ENCODE data around the gene CAVIN4. TPM values are rescaled to one million over a fixed set of nuclear protein-coding genes. Genes with fewer than 3 reads are reported as not detected.

CAVIN4 gene
- total RNA-seq, 1 experiment from 2014 or later = 0.95 TPM

DNA sequence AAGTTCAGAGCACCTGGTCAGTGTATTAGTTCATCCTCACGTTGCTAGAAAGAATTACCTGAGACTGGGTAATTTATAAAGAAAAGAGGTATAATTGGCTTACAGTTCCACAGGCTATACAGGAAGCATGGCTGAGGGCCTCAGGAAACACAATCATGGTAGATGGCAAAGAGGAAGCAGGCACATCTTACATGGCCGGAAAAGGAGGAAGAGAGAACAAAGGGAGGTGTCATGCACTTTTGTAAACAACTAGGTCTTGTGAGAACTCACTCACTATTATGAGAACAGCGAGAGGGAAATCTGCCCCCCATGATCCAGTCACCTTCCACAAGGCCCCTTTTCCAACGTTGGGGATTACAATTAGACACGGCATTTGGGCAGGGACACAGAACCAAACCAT lies 28.8 kb upstream of the CAVIN4 start:
- CTCF ChIA-PET = no interaction called here
- Histone ChIP-seq H3K4me2 (ENCODE audit: low read length) (no peak overlapping the region), H3K27ac (ENCODE audit: low read length) (no peak overlapping the region), H3K27me3 (ENCODE audit: low read length) (no peaks in the 10 kb centered on the region), H3K9ac (ENCODE audit: low read length) (no peak overlapping the region), H4K20me1 (ENCODE audit: low read length) (no peaks in the 10 kb centered on the region), H2AFZ (ENCODE audit: low read length) (no peak overlapping the region), H3K9me3 (ENCODE audit: low read length) (no peaks in the 10 kb centered on the region), H3K4me3 (ENCODE audit: low read length) (no peak overlapping the region), H3F3A (ENCODE audit: low read length, unreplicated experiment) (no peaks in the 10 kb centered on the region), H3K9me2 (replicated peaks; ENCODE audit: low read length) (no peaks in the 10 kb centered on the region), H3K79me2 (ENCODE audit: low read length) (no peaks in the 10 kb centered on the region), H3K36me3 (ENCODE audit: low read depth, low read length) (no peaks in the 10 kb centered on the region), H3K4me1 (ENCODE audit: insufficient read depth, low read length) (no peaks in the 10 kb centered on the region)
- no peak for ATAC-seq
- TF ChIP-seq EZH2 (IDR thresholded peaks at IDR 0.05; ENCODE audit: low read length, unreplicated experiment) (no peak), EZH2phosphoT487 (IDR thresholded peaks at IDR 0.05; ENCODE audit: borderline replicate concordance, low read length) (no peak)
- TF ChIP-seq, protein P1, sequence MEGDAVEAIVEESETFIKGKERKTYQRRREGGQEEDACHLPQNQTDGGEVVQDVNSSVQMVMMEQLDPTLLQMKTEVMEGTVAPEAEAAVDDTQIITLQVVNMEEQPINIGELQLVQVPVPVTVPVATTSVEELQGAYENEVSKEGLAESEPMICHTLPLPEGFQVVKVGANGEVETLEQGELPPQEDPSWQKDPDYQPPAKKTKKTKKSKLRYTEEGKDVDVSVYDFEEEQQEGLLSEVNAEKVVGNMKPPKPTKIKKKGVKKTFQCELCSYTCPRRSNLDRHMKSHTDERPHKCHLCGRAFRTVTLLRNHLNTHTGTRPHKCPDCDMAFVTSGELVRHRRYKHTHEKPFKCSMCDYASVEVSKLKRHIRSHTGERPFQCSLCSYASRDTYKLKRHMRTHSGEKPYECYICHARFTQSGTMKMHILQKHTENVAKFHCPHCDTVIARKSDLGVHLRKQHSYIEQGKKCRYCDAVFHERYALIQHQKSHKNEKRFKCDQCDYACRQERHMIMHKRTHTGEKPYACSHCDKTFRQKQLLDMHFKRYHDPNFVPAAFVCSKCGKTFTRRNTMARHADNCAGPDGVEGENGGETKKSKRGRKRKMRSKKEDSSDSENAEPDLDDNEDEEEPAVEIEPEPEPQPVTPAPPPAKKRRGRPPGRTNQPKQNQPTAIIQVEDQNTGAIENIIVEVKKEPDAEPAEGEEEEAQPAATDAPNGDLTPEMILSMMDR (conservative IDR thresholded peaks at IDR 0.05; ENCODE audit: low read depth, low read length) = no peak
- no peak for DNase-seq
- no TSS peak for BruUV-seq (replicated peaks)
- intact Hi-C loops (cut with micrococcal nuclease) = no loop called here
- POLR2A ChIA-PET (ENCODE audit: unreplicated experiment) = no interaction called here

DNA sequence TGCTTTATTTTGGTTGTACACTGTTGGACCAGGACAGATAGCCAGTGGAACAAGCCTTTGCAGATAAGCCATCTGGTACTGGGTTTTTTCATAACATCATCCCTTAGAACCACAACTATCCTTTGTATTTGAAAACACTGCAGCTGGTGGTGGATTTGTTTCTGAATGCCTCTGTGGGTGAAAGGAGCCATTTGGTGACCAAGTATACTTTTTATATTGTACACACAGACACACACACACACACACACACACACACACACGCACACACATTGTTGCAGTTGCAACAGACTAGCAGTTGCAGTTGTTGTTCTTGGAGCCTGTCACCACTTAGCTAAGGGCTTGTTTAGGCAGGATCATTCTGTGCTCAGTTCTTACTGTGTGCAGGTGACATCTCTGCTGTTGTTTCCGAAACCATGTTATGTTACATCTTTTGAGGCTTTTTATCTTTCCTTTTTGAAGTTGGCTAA lies 22.9 kb upstream of the CAVIN4 start:
- Histone ChIP-seq H3K9me2 (replicated peaks; ENCODE audit: low read length) (no peaks in the 10 kb centered on the region), H3K36me3 (ENCODE audit: low read depth, low read length) (no peaks in the 10 kb centered on the region), H3K79me2 (ENCODE audit: low read length) (no peaks in the 10 kb centered on the region), H3F3A (ENCODE audit: low read length, unreplicated experiment) (no peaks in the 10 kb centered on the region), H3K4me2 (ENCODE audit: low read length) (no peak overlapping the region), H3K27ac (ENCODE audit: low read length) (no peak overlapping the region), H2AFZ (ENCODE audit: low read length) (no peak overlapping the region), H3K4me1 (ENCODE audit: insufficient read depth, low read length) (no peaks in the 10 kb centered on the region), H3K9me3 (ENCODE audit: low read length) (no peaks in the 10 kb centered on the region), H3K4me3 (ENCODE audit: low read length) (no peak overlapping the region), H4K20me1 (ENCODE audit: low read length) (no peaks in the 10 kb centered on the region), H3K27me3 (ENCODE audit: low read length) (no peaks in the 10 kb centered on the region), H3K9ac (ENCODE audit: low read length) (no peak overlapping the region)
- intact Hi-C loops (cut with micrococcal nuclease) = no loop called here
- ChIA-PET CTCF (no interaction called here), POLR2A (ENCODE audit: unreplicated experiment) (no interaction called here)
- ATAC-seq = no peak
- DNase-seq = no peak
- TF ChIP-seq EZH2phosphoT487 (IDR thresholded peaks at IDR 0.05; ENCODE audit: borderline replicate concordance, low read length) (no peak), EZH2 (IDR thresholded peaks at IDR 0.05; ENCODE audit: low read length, unreplicated experiment) (no peak)
- TF ChIP-seq, protein P1 (conservative IDR thresholded peaks at IDR 0.05; ENCODE audit: low read depth, low read length) = no peak
- BruUV-seq (replicated peaks) = no TSS peak

DNA sequence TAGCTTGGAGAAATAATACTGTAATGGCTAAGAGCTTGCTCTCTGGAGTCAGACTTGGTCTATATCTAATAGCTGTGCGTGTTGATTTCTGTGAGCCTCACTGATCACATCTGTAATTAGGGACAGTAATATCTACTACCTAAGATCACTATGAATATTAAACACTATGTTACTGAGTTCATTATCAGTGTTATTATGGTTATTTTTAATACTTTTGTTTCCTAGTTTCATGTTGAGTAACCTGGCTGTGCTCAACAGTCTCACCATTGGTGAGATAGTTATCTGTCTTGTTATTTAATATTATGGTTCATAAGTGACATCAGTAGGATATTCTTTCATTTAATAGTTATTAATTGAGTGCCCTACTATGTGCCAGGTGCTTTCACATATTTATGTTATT lies 22.4 kb upstream of the CAVIN4 start:
- CTCF ChIA-PET = no interaction called here

More for the DNA sequence above, 22.4 kb upstream of the CAVIN4 start:
- Histone ChIP-seq H3K4me2 (ENCODE audit: low read length) (no peak overlapping the region), H3K9me3 (ENCODE audit: low read length) (no peaks in the 10 kb centered on the region), H3K4me1 (ENCODE audit: insufficient read depth, low read length) (no peaks in the 10 kb centered on the region), H3K79me2 (ENCODE audit: low read length) (no peaks in the 10 kb centered on the region), H3K4me3 (ENCODE audit: low read length) (no peak overlapping the region), H3K9ac (ENCODE audit: low read length) (no peak overlapping the region), H3K27ac (ENCODE audit: low read length) (no peak overlapping the region), H2AFZ (ENCODE audit: low read length) (no peak overlapping the region), H3F3A (ENCODE audit: low read length, unreplicated experiment) (no peaks in the 10 kb centered on the region), H3K27me3 (ENCODE audit: low read length) (no peaks in the 10 kb centered on the region), H3K36me3 (ENCODE audit: low read depth, low read length) (no peaks in the 10 kb centered on the region), H3K9me2 (replicated peaks; ENCODE audit: low read length) (no peaks in the 10 kb centered on the region), H4K20me1 (ENCODE audit: low read length) (no peaks in the 10 kb centered on the region)
- intact Hi-C loops (cut with micrococcal nuclease) = no loop called here
- TF ChIP-seq EZH2phosphoT487 (IDR thresholded peaks at IDR 0.05; ENCODE audit: borderline replicate concordance, low read length) (no peak), EZH2 (IDR thresholded peaks at IDR 0.05; ENCODE audit: low read length, unreplicated experiment) (no peak)
- TF ChIP-seq, protein P1 (conservative IDR thresholded peaks at IDR 0.05; ENCODE audit: low read depth, low read length) = no peak
- POLR2A ChIA-PET (ENCODE audit: unreplicated experiment) = no interaction called here
- DNase-seq (no peak), ATAC-seq (no peak)
- no TSS peak for BruUV-seq (replicated peaks)
